K562 (cell line): ENCODE results near the gene VWC2L. TPM values are rescaled to one million over a fixed set of nuclear protein-coding genes. Genes with fewer than 3 reads are reported as not detected.

ENCODE experiments used
- ATAC-seq: fragments of 200-7000 bp; cut with Tn5 transposase; 3 replicates; pipeline ENCODE4 v1.9.1; 2020; ENCODE audit warnings: moderate library complexity
- BruUV-seq: library from RNA; stranded (reverse); fragments of 400-500 nt; replicated peaks from 2 replicates; lab custom pipeline; 2021; lab: Mats Ljungman, UMichigan
- CTCF ChIA-PET: fragments of 300-600 bp; formaldehyde crosslinking; extraction: SDS; loops from one replicate; lab custom pipeline; 2021; ENCODE audit warnings: low intra/inter-chr PET ratio; lab: Yijun Ruan, JAX
- POLR2A ChIA-PET: fragments of 300-600, 350-650 bp; sonication (Branson Sonifier 250); formaldehyde crosslinking; extraction: SDS; loops from one replicate; lab custom pipeline; 2021; ENCODE audit warnings: antibody characterized with exemption, inconsistent platforms; lab: Yijun Ruan, JAX
- DNase-seq, 4 experiments: peaks; one replicate each; pipeline versions ENCODE4 v3.0.0 to v3.0.0-alpha.2; 2011 to 2018; ENCODE audit warnings: low spot score in 3 of 4, mixed read lengths in 3 of 4; ENCODE audit errors: extremely low read depth in 1 of 4
- FAIRE-seq: peaks from 2 replicates; lab custom pipeline; 2011; peaks lifted over from hg19 to GRCh38; lab: Jason Lieb, UNC
- H2AFZ ChIP-seq: 2 replicates; pipeline ENCODE4 v1.6.0; 2011; ENCODE audit warnings: low read depth, low read length, control low read depth, inconsistent platforms
- H3K27ac ChIP-seq: fragments of 200-600 bp; 3 replicates; pipeline ENCODE4 v1.8.0; 2011; ENCODE audit warnings: low read depth, mild to moderate bottlenecking, control low read depth, inconsistent platforms, low read length, moderate library complexity, mixed read lengths; ENCODE audit errors: extremely low read depth
- H3K27me3 ChIP-seq, 2 experiments: fragments of 300-600 bp in 1 of 2; 2 replicates in 1 of 2; 3 replicates in 1 of 2; pipeline versions ENCODE4 v1.6.0 to v1.8.0; 2011; ENCODE audit warnings: inconsistent platforms in 2 of 2, low read length in 2 of 2, mild to moderate bottlenecking in 1 of 2, mixed read lengths in 1 of 2, moderate library complexity in 1 of 2; ENCODE audit not compliant: control insufficient read depth in 2 of 2, insufficient read depth in 2 of 2
- H3K36me3 ChIP-seq: fragments of 300-600 bp; 3 replicates; pipeline ENCODE4 v1.8.0; 2011; ENCODE audit warnings: mild to moderate bottlenecking, low read length, inconsistent platforms; ENCODE audit not compliant: control insufficient read depth, insufficient read depth
- H3K4me1 ChIP-seq, 2 experiments: fragments of 200-600 bp in 1 of 2; replicated peaks in 1 of 2; 2 replicates in 1 of 2; 3 replicates in 1 of 2; pipeline versions ENCODE4 v1.5.1 to v1.8.0; 2011; ENCODE audit warnings: inconsistent platforms in 2 of 2, low read length in 2 of 2, mild to moderate bottlenecking in 1 of 2, mixed read lengths in 1 of 2, moderate library complexity in 1 of 2; ENCODE audit not compliant: control insufficient read depth in 2 of 2, insufficient read depth in 2 of 2
- H3K4me2 ChIP-seq: 2 replicates; pipeline ENCODE4 v1.6.1; 2011; ENCODE audit warnings: low read length, control low read depth, inconsistent platforms, mixed read lengths; ENCODE audit not compliant: insufficient read depth
- H3K4me3 ChIP-seq: fragments of 200-600 bp; sonication (generic), shearing (Covaris generic); 2 replicates; pipeline ENCODE4 v1.5.1; 2016; ENCODE audit warnings: control low read depth, inconsistent platforms
- H3K79me2 ChIP-seq: fragments of 200-600 bp; 3 replicates; pipeline ENCODE4 v1.8.0; 2011; ENCODE audit warnings: low read length, inconsistent platforms; ENCODE audit not compliant: control insufficient read depth, insufficient read depth
- H3K9ac ChIP-seq, 2 experiments: 2 replicates each; pipeline versions ENCODE4 v1.6.0 to v1.6.1; 2011; ENCODE audit warnings: low read depth in 2 of 2, low read length in 2 of 2, control low read depth in 1 of 2, inconsistent platforms in 1 of 2, mild to moderate bottlenecking in 1 of 2, mixed read lengths in 1 of 2; ENCODE audit not compliant: insufficient read depth in 1 of 2
- H3K9me1 ChIP-seq: one replicate; pipeline ENCODE4 v1.6.0; 2011; ENCODE audit warnings: inconsistent platforms, mild to moderate bottlenecking, low read length, moderate library complexity; ENCODE audit not compliant: control insufficient read depth, insufficient read depth
- H3K9me3 ChIP-seq: replicated peaks from 2 replicates; pipeline ENCODE4 v1.5.1; 2011; ENCODE audit warnings: low read depth, low read length, inconsistent platforms; ENCODE audit not compliant: control insufficient read depth, insufficient read depth
- H4K20me1 ChIP-seq: replicated peaks from 2 replicates; pipeline ENCODE4 v1.6.1; 2011; ENCODE audit warnings: low read length, inconsistent platforms, mixed read lengths; ENCODE audit not compliant: control insufficient read depth, insufficient read depth
- HMG20A ChIP-seq: fragments of 450-650 bp; formaldehyde crosslinking; conservative IDR thresholded peaks from 2 replicates; pipeline ENCODE4 v1.4.0; 2020; ENCODE audit warnings: mild to moderate bottlenecking, mixed read lengths
- MAFK ChIP-seq: IDR thresholded peaks from 2 replicates; pipeline ENCODE4 v1.6.1; 2011; ENCODE audit warnings: low read length, improper control_type of control experiment
- MED1 ChIP-seq: sonication (generic); formaldehyde crosslinking; IDR thresholded peaks from 2 replicates; pipeline ENCODE4 v1.8.1; 2023; ENCODE audit warnings: missing genetic modification reagents, borderline replicate concordance
- NCOR1 ChIP-seq: fragments of 450-650 bp; IDR thresholded peaks from 2 replicates; pipeline ENCODE4 v1.6.1; 2016; ENCODE audit warnings: mild to moderate bottlenecking, moderate library complexity
- NFE2 ChIP-seq: IDR thresholded peaks from 2 replicates; pipeline ENCODE4 v1.6.1; 2014; ENCODE audit warnings: antibody characterized with exemption, low read depth
- NR2C1 ChIP-seq, 2 experiments: fragments of 450-650 bp; IDR thresholded peaks; 2 replicates each; pipeline ENCODE4 v1.6.1; 2017; ENCODE audit warnings: mild to moderate bottlenecking in 2 of 2, antibody characterized with exemption in 1 of 2, inconsistent platforms in 1 of 2, missing compliant biosample characterization in 1 of 2, missing genetic modification characterization in 1 of 2
- POLR2H ChIP-seq: IDR thresholded peaks from 2 replicates; pipeline ENCODE4 v1.6.1; 2016; ENCODE audit warnings: missing genetic modification characterization, low read depth, mild to moderate bottlenecking, control low read depth, missing compliant biosample characterization, moderate library complexity
- THRAP3 ChIP-seq: fragments of 450-650 bp; IDR thresholded peaks from 2 replicates; pipeline ENCODE4 v1.6.1; 2016; ENCODE audit warnings: mild to moderate bottlenecking, inconsistent platforms, borderline replicate concordance
- TRIM24 ChIP-seq, 2 experiments: fragments of 450-650 bp; IDR thresholded peaks; 2 replicates each; pipeline ENCODE4 v1.6.1; 2016
- ZFP36 ChIP-seq: fragments of 150-350 bp; IDR thresholded peaks from 2 replicates; pipeline ENCODE4 v1.6.1; 2018; ENCODE audit warnings: low read length, low read depth; ENCODE audit not compliant: partially characterized antibody
- ZFPM2 ChIP-seq: fragments of 250-450 bp; sonication (Bioruptor Pico); IDR thresholded peaks from 2 replicates; pipeline ENCODE4 v1.5.1; 2022; ENCODE audit warnings: mild to moderate bottlenecking
- ZNF274 ChIP-seq: IDR thresholded peaks from 2 replicates; pipeline ENCODE4 v1.6.1; 2011; ENCODE audit warnings: low read depth, mild to moderate bottlenecking, low read length, moderate library complexity, borderline replicate concordance
- ZNF76 ChIP-seq: fragments of 250-450 bp; sonication (Bioruptor Pico); IDR thresholded peaks from 2 replicates; pipeline ENCODE4 v1.4.0; 2020; ENCODE audit warnings: mild to moderate bottlenecking, moderate library complexity, borderline replicate concordance
- ZNF764 ChIP-seq: fragments of 250-450 bp; sonication (Bioruptor Pico); IDR thresholded peaks from 2 replicates; pipeline ENCODE4 v1.4.0; 2020; ENCODE audit warnings: low read depth, mild to moderate bottlenecking, moderate library complexity
- ZNF778 ChIP-seq: fragments of 450-650 bp; formaldehyde crosslinking; IDR thresholded peaks from 2 replicates; pipeline ENCODE4 v1.4.0; 2020; ENCODE audit warnings: mild to moderate bottlenecking, moderate library complexity
- WGBS: fragments of 100-300 bp; shearing (Covaris generic); methylation state at CpG from one replicate; pipeline ENCODE4 v1.1.6; 2016; ENCODE audit warnings: low coverage, mixed read lengths; ENCODE audit not compliant: insufficient coverage; ENCODE audit errors: missing lambda C conversion rate; 5-methylcytosine and 5-hydroxymethylcytosine counted together
- in situ Hi-C: fragments of 300-500 bp; cut with MboI; formaldehyde crosslinking; loops from 4 replicates; pipeline ENCODE4 v1.15.0; 2018; ENCODE audit warnings: inconsistent platforms, mixed read lengths
- intact Hi-C: fragments of 100-400 bp; cut with micrococcal nuclease; formaldehyde crosslinking; loops from 2 replicates; pipeline ENCODE4 v1.14.2; 2022
- polyA plus RNA-seq, 8 experiments: library from polyadenylated mRNA; depleted of rRNA in 4 of 8; stranded (reverse) in 5 of 8; unstranded in 3 of 8; fragments of >200 nt; fragmentation: Nextera tagmentation in 2 of 8; fragmentation: Illumina TruSeq in 1 of 8; extraction: Ambion mirVana in 2 of 8; extraction: Trizol in 1 of 8; gene quantifications; 2 replicates each; pipeline versions ENCODE4 v1.2.1 to v1.2.3, GENCODE V29; 2011 to 2014; ENCODE audit warnings: inconsistent platforms in 1 of 8, missing spikeins in 1 of 8
- total RNA-seq, 7 experiments: library from RNA; depleted of rRNA in 6 of 7; stranded (reverse); fragments of >200 nt in 6 of 7; fragmentation: Illumina TruSeq in 2 of 7; extraction: Trizol in 2 of 7; gene quantifications; 2 replicates each; pipeline versions ENCODE4 v1.2.1 to v1.2.3, GENCODE V29; 2011 to 2021; ENCODE audit warnings: low replicate concordance in 1 of 7
- TF ChIP-seq, protein P1 (sequence below): fragments of 450-650 bp; conservative IDR thresholded peaks from 2 replicates; pipeline ENCODE4 v1.6.1; 2016; ENCODE audit warnings: missing genetic modification characterization, low read depth, mild to moderate bottlenecking, control low read depth, missing compliant biosample characterization

Gene VWC2L
- total and polyA plus RNA-seq, 9 of the 15 experiments (the other 6 are each of a cell fraction or from before 2014, with no cell fraction given) = not detected

DNA sequence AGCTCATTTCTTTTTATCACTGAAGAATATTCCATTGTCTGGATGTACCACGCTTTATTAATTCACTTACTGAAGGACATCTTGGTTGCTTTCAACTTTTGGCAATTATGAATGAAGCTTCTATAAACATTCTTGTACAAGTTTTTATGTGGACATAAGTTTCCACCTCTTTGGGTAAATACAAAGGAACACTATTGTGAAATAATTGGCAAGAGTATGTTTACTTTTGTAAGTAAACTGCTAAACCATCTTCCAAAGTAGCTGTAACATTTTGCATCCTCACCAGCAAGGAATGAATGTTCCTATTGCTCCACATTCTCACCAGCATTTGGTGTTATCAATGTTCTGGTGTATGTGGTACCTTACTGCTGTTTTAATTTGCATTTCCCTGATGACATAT lies 15.8 kb upstream of the VWC2L start:
- Histone ChIP-seq H3K4me2 (no peak overlapping the region), H3K9me3 (no peaks in the 10 kb centered on the region), H3K4me3 (no peak overlapping the region), H3K36me3 (no peaks in the 10 kb centered on the region), H4K20me1 (no peaks in the 10 kb centered on the region), H3K9ac (no peak overlapping the region), H3K4me1 (no peaks in the 10 kb centered on the region), H2AFZ (no peak overlapping the region), H3K79me2 (no peaks in the 10 kb centered on the region), H3K27ac (no peak overlapping the region), H3K27me3 (no peaks in the 10 kb centered on the region), H3K9me1 (no peaks in the 10 kb centered on the region)
- POLR2A ChIA-PET = no interaction called here
- CTCF ChIA-PET = no interaction called here
- BruUV-seq = no TSS peak
- intact Hi-C loops (no loop called here), in situ Hi-C loops (no loop called here)
- no peak for FAIRE-seq
- WGBS = 0% methylated on average over 1 of the region's 1 CpG
- no peak for ATAC-seq
- TF ChIP-seq TRIM24 (IDR thresholded peaks at IDR 0.05) = no peak
- TF ChIP-seq THRAP3 = no peak
- no peak for TF ChIP-seq ZFP36
- no peak for TF ChIP-seq ZFPM2
- no peak for TF ChIP-seq ZNF778 (CRISPR knock-in tag)
- TF ChIP-seq, protein P1, sequence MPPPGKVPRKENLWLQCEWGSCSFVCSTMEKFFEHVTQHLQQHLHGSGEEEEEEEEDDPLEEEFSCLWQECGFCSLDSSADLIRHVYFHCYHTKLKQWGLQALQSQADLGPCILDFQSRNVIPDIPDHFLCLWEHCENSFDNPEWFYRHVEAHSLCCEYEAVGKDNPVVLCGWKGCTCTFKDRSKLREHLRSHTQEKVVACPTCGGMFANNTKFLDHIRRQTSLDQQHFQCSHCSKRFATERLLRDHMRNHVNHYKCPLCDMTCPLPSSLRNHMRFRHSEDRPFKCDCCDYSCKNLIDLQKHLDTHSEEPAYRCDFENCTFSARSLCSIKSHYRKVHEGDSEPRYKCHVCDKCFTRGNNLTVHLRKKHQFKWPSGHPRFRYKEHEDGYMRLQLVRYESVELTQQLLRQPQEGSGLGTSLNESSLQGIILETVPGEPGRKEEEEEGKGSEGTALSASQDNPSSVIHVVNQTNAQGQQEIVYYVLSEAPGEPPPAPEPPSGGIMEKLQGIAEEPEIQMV = no peak
- no peak for TF ChIP-seq MED1 (CRISPR knock-in tag)
- TF ChIP-seq ZNF76 (CRISPR knock-in tag) = no peak
- no peak for TF ChIP-seq ZNF764 (CRISPR knock-in tag)
- TF ChIP-seq ZNF274 = no peak
- TF ChIP-seq NFE2 = no peak
- no peak for TF ChIP-seq NCOR1
- no peak for TF ChIP-seq MAFK
- TF ChIP-seq NR2C1 (IDR thresholded peaks at IDR 0.05) = no peak
- TF ChIP-seq NR2C1 (tag; IDR thresholded peaks at IDR 0.05) = no peak
- no peak for TF ChIP-seq POLR2H
- TF ChIP-seq HMG20A (CRISPR knock-in tag) = no peak
- no peak for DNase-seq
